Activated CD8-positive, alpha-beta T cell treated with anti-CD3 and anti-CD28 coated beads for 36 hours (primary cell): ENCODE results near the gene FN3KRP. TPM values are rescaled to one million over a fixed set of nuclear protein-coding genes. Genes with fewer than 3 reads are reported as not detected.

Experiments used
- ATAC-seq: fragments of 200-7000 bp; cut with Tn5 transposase; one replicate; pipeline ENCODE4 v1.10.0; 2021; ENCODE audit warnings: mild to moderate bottlenecking, moderate library complexity
- CTCF ChIA-PET: fragments of 350-600 bp; sonication (Branson Sonifier 250); formaldehyde crosslinking; loops from one replicate; lab custom pipeline; 2021; ENCODE audit warnings: antibody characterized with exemption; lab: Charles Lee
- POLR2A ChIA-PET: fragments of 350-600 bp; sonication (Branson Sonifier 250); formaldehyde crosslinking; loops from one replicate; lab custom pipeline; 2021; ENCODE audit warnings: antibody characterized with exemption; lab: Charles Lee
- DNase-seq: peaks from one replicate; pipeline ENCODE4 v3.0.0-alpha.2; 2020
- H3K27ac Mint-ChIP-seq: one replicate; pipeline ENCODE4 v1.8.0; 2021; ENCODE audit warnings: mild to moderate bottlenecking, mixed read lengths
- H3K27me3 Mint-ChIP-seq: one replicate; pipeline ENCODE4 v1.8.0; 2021; ENCODE audit warnings: mixed read lengths
- H3K36me3 Mint-ChIP-seq: one replicate; pipeline ENCODE4 v1.8.0; 2021; ENCODE audit warnings: low read depth, mixed read lengths
- H3K4me1 Mint-ChIP-seq: one replicate; pipeline ENCODE4 v1.8.0; 2021; ENCODE audit warnings: low read depth, mixed read lengths
- H3K4me3 Mint-ChIP-seq: one replicate; pipeline ENCODE4 v1.8.0; 2021; ENCODE audit warnings: mild to moderate bottlenecking, moderate library complexity, mixed read lengths
- H3K9me3 Mint-ChIP-seq: one replicate; pipeline ENCODE4 v1.8.0; 2021; ENCODE audit warnings: mixed read lengths
- CTCF ChIP-seq: fragments of 200-600 bp; IDR thresholded peaks from one replicate; pipeline ENCODE4 v1.8.0; 2022; ENCODE audit warnings: antibody characterized with exemption, mild to moderate bottlenecking
- intact Hi-C: fragments of 100-400 bp; cut with micrococcal nuclease; formaldehyde crosslinking; loops from one replicate; pipeline ENCODE4 v1.10.0; 2022
- total RNA-seq, 2 experiments: library from RNA; stranded (reverse); gene quantifications; one replicate each; pipeline ENCODE4 v1.2.3, GENCODE V29; 2021

Gene FN3KRP
- total RNA-seq, 2 experiments from 2014 or later, result 28.3 to 32.8 TPM

- H3K27me3 Mint-ChIP-seq, result no peaks in the 10 kb centered on the region
- ATAC-seq, result no peak
- ChIA-PET CTCF (interaction anchor here (1.2 kb wide), 1 partner anchor 11 kb away, joined by 3 read pairs; no protein-coding TSS in a partner anchor), POLR2A (no interaction called here)
- DNase-seq, result no peak
- H3K4me3 Mint-ChIP-seq, result no peak overlapping the region
- intact Hi-C loops, result no loop called here
- peaks cover 9% of the 10 kb centered on the region for H3K4me1 Mint-ChIP-seq
- no peaks in the 10 kb centered on the region for H3K9me3 Mint-ChIP-seq
- TF ChIP-seq CTCF, result no peak
- no peak overlapping the region for H3K27ac Mint-ChIP-seq
- peaks cover 25% of the 10 kb centered on the region for H3K36me3 Mint-ChIP-seq
Observed at GRCh38 chr17:82722341-82723013, 6.0 kb downstream of the FN3KRP start.

GRCh38 chr17:82723169-82723807, 6.8 kb downstream of the FN3KRP start:
- Mint-ChIP-seq H3K4me3 (no peak overlapping the region), H3K4me1 (peaks cover 3% of the 10 kb centered on the region), H3K36me3 (peaks cover 25% of the 10 kb centered on the region), H3K9me3 (no peaks in the 10 kb centered on the region), H3K27me3 (no peaks in the 10 kb centered on the region), H3K27ac (no peak overlapping the region)
- DNase-seq (no peak), ATAC-seq (no peak)
- intact Hi-C loops, result no loop called here
- no peak for TF ChIP-seq CTCF
- ChIA-PET POLR2A (no interaction called here), CTCF (interaction anchor here (1.2 kb wide), 1 partner anchor 10 kb away, joined by 3 read pairs; no protein-coding TSS in a partner anchor)

- Mint-ChIP-seq H3K27ac (no peak overlapping the region), H3K4me1 (no peaks in the 10 kb centered on the region), H3K27me3 (no peaks in the 10 kb centered on the region), H3K36me3 (peaks cover 22% of the 10 kb centered on the region), H3K4me3 (no peak overlapping the region), H3K9me3 (no peaks in the 10 kb centered on the region)
- ChIA-PET POLR2A (interaction anchor here (1.1 kb wide), 1 partner anchor 29 kb away, joined by 4 read pairs; no protein-coding TSS in a partner anchor), CTCF (interaction anchor here (1.3 to 1.8 kb wide), 2 partner anchors 10 to 58 kb away, joined by 3 to 4 read pairs; partner anchors contain the start of gene FN3KRP)
- DNase-seq (no peak), ATAC-seq (no peak)
- TF ChIP-seq CTCF, result no peak
- intact Hi-C loops, result no loop called here
Observed at GRCh38 chr17:82726427-82726826, 9.9 kb downstream of the FN3KRP start.

GRCh38 chr17:82729479-82730260, 13.2 kb downstream of the FN3KRP start:
- no peak overlapping the region for H3K27ac Mint-ChIP-seq
- H3K4me1 Mint-ChIP-seq, result peaks cover 2% of the 10 kb centered on the region
- H3K36me3 Mint-ChIP-seq, result peaks cover 25% of the 10 kb centered on the region
- DNase-seq (no peak), ATAC-seq (no peak)
- H3K27me3 Mint-ChIP-seq, result no peaks in the 10 kb centered on the region
- TF ChIP-seq CTCF, result no peak
- CTCF ChIA-PET, result no interaction called here
- POLR2A ChIA-PET, result interaction anchor here (1.0 kb wide), 1 partner anchor 13 kb away, joined by 5 read pairs; the partner anchor contains the start of gene FN3KRP
- peaks cover 6% of the 10 kb centered on the region for H3K9me3 Mint-ChIP-seq
- H3K4me3 Mint-ChIP-seq, result no peak overlapping the region
- intact Hi-C loops, result no loop called here
